OCI-LY7 (cell line): ENCODE measurements around the gene NRDC. TPM values are rescaled to one million over a fixed set of nuclear protein-coding genes. Genes with fewer than 3 reads are reported as not detected.

Source experiments
- BruUV-seq: library from RNA; stranded (reverse); fragments of 400-500 nt; replicated peaks from 2 replicates; lab custom pipeline; 2021; lab: Mats Ljungman, UMichigan
- CTCF ChIA-PET: fragments of 300-600 bp; sonication (Branson Sonifier 250); formaldehyde crosslinking; loops from one replicate; lab custom pipeline; 2022; ENCODE audit warnings: antibody characterized with exemption; ENCODE audit not compliant: unreplicated experiment; lab: Charles Lee
- POLR2A ChIA-PET: fragments of 300-600 bp; sonication (Branson Sonifier 250); formaldehyde crosslinking; loops from one replicate; lab custom pipeline; 2022; ENCODE audit warnings: antibody characterized with exemption; lab: Charles Lee
- DNase-seq: peaks from one replicate; pipeline ENCODE4 v3.0.0-alpha.2; 2015; ENCODE audit warnings: low spot score
- H2AFZ ChIP-seq: fragments of 200-600 bp; sonication (generic), shearing (Covaris generic); 2 replicates; pipeline ENCODE4 v1.6.1; 2014; ENCODE audit warnings: mild to moderate bottlenecking, antibody characterized with exemption, low read length, moderate library complexity
- H3K27ac ChIP-seq: fragments of 200-600 bp; sonication (generic); 2 replicates; pipeline ENCODE4 v1.5.1; 2014; ENCODE audit warnings: mixed run types, low read depth, mild to moderate bottlenecking, moderate library complexity, low read length, inconsistent platforms; ENCODE audit not compliant: poor library complexity, severe bottlenecking
- H3K36me3 ChIP-seq: fragments of 200-600 bp; sonication (generic); 2 replicates; pipeline ENCODE4 v1.6.1; 2014; ENCODE audit warnings: mild to moderate bottlenecking, antibody characterized with exemption, low read length, moderate library complexity, mixed read lengths; ENCODE audit not compliant: insufficient read depth
- H3K4me1 ChIP-seq: fragments of 200-600 bp; sonication (generic); 2 replicates; pipeline ENCODE4 v1.5.1; 2014; ENCODE audit warnings: mild to moderate bottlenecking, low read length; ENCODE audit not compliant: insufficient read depth, poor library complexity, severe bottlenecking
- H3K4me2 ChIP-seq: fragments of 200-600 bp; sonication (generic); 2 replicates; pipeline ENCODE4 v1.6.1; 2014; ENCODE audit warnings: mild to moderate bottlenecking, low read length
- H3K4me3 ChIP-seq: fragments of 200-600 bp; sonication (generic); 2 replicates; pipeline ENCODE4 v1.5.1; 2014; ENCODE audit warnings: mild to moderate bottlenecking, low read depth, low read length; ENCODE audit not compliant: poor library complexity, severe bottlenecking
- H3K79me2 ChIP-seq: fragments of 200-600 bp; sonication (generic); 2 replicates; pipeline ENCODE4 v1.6.1; 2016; ENCODE audit warnings: low read depth, mild to moderate bottlenecking, low read length, moderate library complexity, mixed read lengths; ENCODE audit not compliant: insufficient read depth
- H3K9me2 ChIP-seq: fragments of 200-600 bp; sonication (generic); 2 replicates; pipeline ENCODE4 v1.6.1; 2016; ENCODE audit warnings: mild to moderate bottlenecking, low read length, mixed read lengths; ENCODE audit not compliant: insufficient read depth
- H3K9me3 ChIP-seq: fragments of 200-600 bp; sonication (generic); 2 replicates; pipeline ENCODE4 v1.6.1; 2014; ENCODE audit warnings: mild to moderate bottlenecking, mixed run types, low read length, mixed read lengths
- H4K20me1 ChIP-seq: fragments of 200-600 bp; sonication (generic); 2 replicates; pipeline ENCODE4 v1.6.1; 2014; ENCODE audit warnings: mild to moderate bottlenecking, antibody characterized with exemption, low read length, moderate library complexity, mixed read lengths; ENCODE audit not compliant: insufficient read depth
- CTCF ChIP-seq: fragments of 200-600 bp; sonication (generic); conservative IDR thresholded peaks from 2 replicates; pipeline ENCODE4 v1.5.1; 2014; ENCODE audit warnings: mild to moderate bottlenecking, antibody characterized with exemption, low read length, moderate library complexity, mixed read lengths
- EZH2phosphoT487 ChIP-seq: fragments of 200-600 bp; sonication (generic); IDR thresholded peaks from 2 replicates; pipeline ENCODE4 v1.6.1; 2018; ENCODE audit warnings: low read depth, borderline replicate concordance, mild to moderate bottlenecking, mixed run types, antibody characterized with exemption, low read length, moderate library complexity, mixed read lengths
- intact Hi-C: fragments of 100-400 bp; cut with micrococcal nuclease; formaldehyde crosslinking; loops from one replicate; pipeline ENCODE4 v1.10.0; 2022; ENCODE audit not compliant: unreplicated experiment
- total RNA-seq, 2 experiments: library from RNA; depleted of rRNA in 1 of 2; stranded (reverse); fragments of >200 nt in 1 of 2; shearing (Covaris generic) in 1 of 2; gene quantifications; 2 replicates each; pipeline ENCODE4 v1.2.3, GENCODE V29; 2014 to 2022

NRDC gene
- total RNA-seq, 2 experiments from 2014 or later: 48.0 to 162 TPM

- H4K20me1 ChIP-seq: no peaks in the 10 kb centered on the region
- no peak overlapping the region for H3K4me2 ChIP-seq
- BruUV-seq: no TSS peak
- no peak overlapping the region for H2AFZ ChIP-seq
- no peak overlapping the region for H3K27ac ChIP-seq
- H3K36me3 ChIP-seq: no peaks in the 10 kb centered on the region
- DNase-seq: no peak
- ChIA-PET POLR2A (no interaction called here), CTCF (no interaction called here)
- no peaks in the 10 kb centered on the region for H3K9me3 ChIP-seq
- TF ChIP-seq EZH2phosphoT487 (no peak), CTCF (no peak)
- H3K4me3 ChIP-seq: no peak overlapping the region
- H3K4me1 ChIP-seq: no peaks in the 10 kb centered on the region
- H3K9me2 ChIP-seq: no peaks in the 10 kb centered on the region
- intact Hi-C loops: no loop called here
- H3K79me2 ChIP-seq: no peaks in the 10 kb centered on the region
Measured at GRCh38 chr1:51915951-51916350, 37.4 kb upstream of the NRDC start.

- POLR2A ChIA-PET: interaction anchor here (0.5 to 1.0 kb wide), 2 partner anchors 61 to 171 kb away, joined by 3 to 4 read pairs; no protein-coding TSS in a partner anchor
- Histone ChIP-seq H3K9me2 (no peaks in the 10 kb centered on the region), H4K20me1 (no peaks in the 10 kb centered on the region), H3K4me2 (no peak overlapping the region), H3K4me1 (peaks cover 5% of the 10 kb centered on the region), H3K79me2 (no peaks in the 10 kb centered on the region), H3K27ac (no peak overlapping the region), H3K4me3 (no peak overlapping the region), H3K9me3 (no peaks in the 10 kb centered on the region), H2AFZ (no peak overlapping the region), H3K36me3 (no peaks in the 10 kb centered on the region)
- intact Hi-C loops: no loop called here
- CTCF ChIA-PET: no interaction called here
- TF ChIP-seq CTCF: no peak
- no peak for TF ChIP-seq EZH2phosphoT487
- no TSS peak for BruUV-seq
- DNase-seq: no peak
Measured at GRCh38 chr1:51912881-51913280, 34.4 kb upstream of the NRDC start.

GRCh38 chr1:51910221-51911000, 31.9 kb upstream of the NRDC start:
- no peak overlapping the region for H3K4me2 ChIP-seq
- no peaks in the 10 kb centered on the region for H3K9me2 ChIP-seq
- no peak for DNase-seq
- intact Hi-C loops: no loop called here
- H3K4me3 ChIP-seq: no peak overlapping the region
- H3K79me2 ChIP-seq: no peaks in the 10 kb centered on the region
- TF ChIP-seq EZH2phosphoT487 (no peak), CTCF (no peak)
- no TSS peak for BruUV-seq
- ChIA-PET CTCF (no interaction called here), POLR2A (interaction anchor here (0.6 kb wide), 1 partner anchor 138 kb away, joined by 6 read pairs; no protein-coding TSS in a partner anchor)
- H3K36me3 ChIP-seq: no peaks in the 10 kb centered on the region
- H3K4me1 ChIP-seq: peaks cover 5% of the 10 kb centered on the region
- no peak overlapping the region for H2AFZ ChIP-seq
- H3K27ac ChIP-seq: no peak overlapping the region
- no peaks in the 10 kb centered on the region for H3K9me3 ChIP-seq
- no peaks in the 10 kb centered on the region for H4K20me1 ChIP-seq
